HUES48 (cell line): ENCODE data around the gene MAPKAP1.

ENCODE experiments used
- H3K27ac ChIP-seq: one replicate; pipeline ENCODE4 v1.7.0; 2013; ENCODE audit warnings: low read depth, low read length, inconsistent platforms
- H3K27me3 ChIP-seq: 2 replicates; pipeline ENCODE4 v1.6.1; 2013; ENCODE audit warnings: mild to moderate bottlenecking, low read length; ENCODE audit not compliant: control insufficient read depth, insufficient read depth
- H3K36me3 ChIP-seq: 2 replicates; pipeline ENCODE4 v1.6.1; 2013; ENCODE audit warnings: low read length; ENCODE audit not compliant: control insufficient read depth, insufficient read depth
- H3K4me1 ChIP-seq: 2 replicates; pipeline ENCODE4 v1.6.1; 2013; ENCODE audit warnings: mild to moderate bottlenecking, low read length; ENCODE audit not compliant: control insufficient read depth, insufficient read depth
- H3K4me3 ChIP-seq: 2 replicates; pipeline ENCODE4 v1.5.1; 2013; ENCODE audit warnings: mild to moderate bottlenecking, low read depth, low read length
- H3K9ac ChIP-seq: 2 replicates; pipeline ENCODE4 v1.6.1; 2013; ENCODE audit warnings: mild to moderate bottlenecking, low read depth, low read length, moderate library complexity
- H3K9me3 ChIP-seq: 2 replicates; pipeline ENCODE4 v1.6.1; 2013; ENCODE audit warnings: low read length; ENCODE audit not compliant: control insufficient read depth, insufficient read depth

MAPKAP1 gene

DNA sequence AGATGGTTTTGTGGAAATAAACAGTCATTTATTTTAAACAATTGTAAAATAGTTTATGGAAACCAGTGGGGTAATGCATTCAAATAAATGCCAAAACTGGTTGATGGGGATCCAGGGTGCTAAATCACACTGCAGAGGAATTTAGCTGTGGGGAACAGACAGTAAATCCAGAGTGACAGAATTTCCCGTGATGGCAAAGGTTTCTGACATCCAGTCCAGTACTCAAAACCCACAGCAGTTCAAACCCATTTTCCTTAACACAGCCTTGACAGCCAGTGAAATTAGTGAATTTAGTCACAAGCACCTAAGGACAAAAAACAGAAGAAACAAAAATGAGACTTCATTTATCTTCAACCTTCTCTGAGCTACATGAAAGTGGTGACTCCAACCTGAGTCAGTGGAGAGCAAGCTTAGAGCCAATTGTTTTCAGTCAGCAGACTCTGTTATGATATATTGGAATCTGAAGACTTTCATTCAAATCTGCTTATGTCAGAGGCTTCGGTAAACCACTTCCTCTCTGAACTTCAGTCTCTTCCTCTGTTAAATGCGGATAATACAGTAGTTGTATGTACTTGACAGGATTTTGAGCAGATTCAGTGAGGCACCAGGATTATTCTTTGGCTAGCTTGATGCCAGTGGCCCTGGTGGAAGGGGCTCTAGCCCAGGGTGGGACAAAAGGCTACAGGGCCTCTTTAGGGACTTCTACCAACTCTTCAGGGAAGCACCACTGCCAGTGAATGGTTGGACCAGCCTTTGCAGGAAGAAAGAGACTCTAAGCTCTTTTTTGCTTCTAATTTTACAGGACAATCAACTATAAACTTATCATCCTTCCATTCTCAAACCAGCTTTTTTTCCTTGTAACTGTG is 185.3 kb downstream of the MAPKAP1 start:
- Histone ChIP-seq H3K4me1 (peaks cover 29% of the 10 kb centered on the region), H3K27me3 (no peaks in the 10 kb centered on the region), H3K27ac (no peak overlapping the region), H3K9me3 (no peaks in the 10 kb centered on the region), H3K36me3 (no peaks in the 10 kb centered on the region), H3K4me3 (no peak overlapping the region), H3K9ac (no peak overlapping the region)

DNA sequence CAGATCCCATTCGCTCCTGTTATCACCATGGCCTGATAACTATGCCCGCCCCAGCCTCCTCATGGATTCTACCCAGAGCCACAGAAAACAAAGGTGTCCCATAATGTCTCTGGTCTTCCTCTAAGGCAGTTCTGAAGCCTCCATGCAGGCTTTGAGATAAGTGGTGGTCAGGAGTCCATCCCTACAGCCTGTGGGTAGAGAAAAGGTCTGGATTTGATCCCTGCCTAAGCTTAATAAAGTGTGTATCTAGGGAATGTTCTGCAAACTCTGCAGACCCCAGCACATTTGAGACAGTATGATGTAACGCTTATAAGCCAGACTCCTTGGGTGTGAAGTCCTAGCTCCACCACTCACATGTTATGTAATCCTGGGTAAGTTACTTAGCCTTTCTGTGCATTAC is 187.3 kb downstream of the MAPKAP1 start:
- H3K36me3 ChIP-seq: no peaks in the 10 kb centered on the region
- H3K4me3 ChIP-seq: no peak overlapping the region
- H3K9me3 ChIP-seq: no peaks in the 10 kb centered on the region
- peaks cover 45% of the 10 kb centered on the region for H3K4me1 ChIP-seq
- no peaks in the 10 kb centered on the region for H3K27me3 ChIP-seq
- no peak overlapping the region for H3K27ac ChIP-seq
- H3K9ac ChIP-seq: no peak overlapping the region

DNA sequence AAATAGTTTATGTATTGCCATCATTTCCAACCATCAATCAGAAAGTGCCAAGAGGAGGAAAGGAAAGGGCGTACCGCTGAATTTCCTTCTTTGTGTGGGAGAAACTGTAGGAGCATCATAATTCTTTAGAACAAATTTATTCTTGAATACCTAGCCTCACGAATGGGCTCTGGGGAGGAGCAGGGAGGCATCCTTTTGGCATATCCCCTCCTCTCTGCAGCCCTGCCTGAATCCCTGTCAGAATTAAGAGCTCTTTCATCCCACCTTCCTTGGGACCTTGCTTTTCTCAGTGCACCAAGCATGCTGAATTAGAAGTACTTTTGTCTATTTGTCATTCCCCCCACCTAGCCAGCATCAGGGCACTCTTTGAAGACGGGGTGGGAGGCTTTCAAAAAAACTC is 189.4 kb downstream of the MAPKAP1 start:
- Histone ChIP-seq H3K9me3 (no peaks in the 10 kb centered on the region), H3K4me3 (no peak overlapping the region), H3K27me3 (no peaks in the 10 kb centered on the region), H3K9ac (no peak overlapping the region), H3K4me1 (peaks cover 44% of the 10 kb centered on the region), H3K27ac (no peak overlapping the region), H3K36me3 (no peaks in the 10 kb centered on the region)

DNA sequence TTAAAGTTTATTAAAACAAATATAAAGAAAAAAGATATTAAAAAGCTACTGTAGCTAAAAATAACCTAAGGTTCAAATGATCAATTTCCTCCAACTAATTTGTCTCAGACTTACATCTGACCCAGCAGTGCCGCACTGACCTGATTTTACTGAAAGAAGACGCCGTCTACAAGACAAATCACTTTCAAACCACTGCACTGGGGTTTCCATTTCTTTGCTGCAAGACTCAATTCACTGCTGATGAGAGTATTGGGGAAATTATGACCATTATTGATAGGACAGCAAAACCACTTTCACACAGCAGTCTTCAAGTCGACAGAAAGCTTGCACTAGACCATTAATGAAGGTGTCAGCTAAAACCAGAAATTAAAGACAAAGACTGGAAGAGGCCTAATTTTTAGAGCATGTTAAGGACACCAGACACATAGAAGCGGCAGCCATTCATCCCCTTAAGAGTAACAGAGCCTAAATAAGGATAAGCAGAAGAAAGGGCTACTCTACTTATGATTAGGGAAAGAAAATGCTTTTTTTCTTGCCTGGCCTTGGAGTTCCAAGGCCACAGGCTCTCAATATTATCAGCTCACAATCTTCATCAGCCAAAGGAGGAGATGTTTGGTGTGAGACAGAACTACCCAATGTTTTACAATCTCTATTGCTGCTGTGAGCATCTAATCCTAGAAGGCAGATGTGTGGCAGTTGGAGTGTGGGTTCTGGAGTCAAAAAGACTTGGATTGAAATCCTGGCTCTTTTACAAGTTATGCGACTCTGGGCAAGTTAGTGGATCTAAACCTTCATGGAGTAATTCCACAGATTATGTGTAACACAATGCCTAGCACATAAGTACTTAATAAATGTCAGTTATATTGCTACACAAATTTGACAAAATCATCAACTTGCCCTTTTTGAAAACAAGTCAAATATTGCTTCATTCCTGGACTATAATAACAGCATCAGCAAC is 190.7 kb downstream of the MAPKAP1 start:
- no peak overlapping the region for H3K9ac ChIP-seq

DNA sequence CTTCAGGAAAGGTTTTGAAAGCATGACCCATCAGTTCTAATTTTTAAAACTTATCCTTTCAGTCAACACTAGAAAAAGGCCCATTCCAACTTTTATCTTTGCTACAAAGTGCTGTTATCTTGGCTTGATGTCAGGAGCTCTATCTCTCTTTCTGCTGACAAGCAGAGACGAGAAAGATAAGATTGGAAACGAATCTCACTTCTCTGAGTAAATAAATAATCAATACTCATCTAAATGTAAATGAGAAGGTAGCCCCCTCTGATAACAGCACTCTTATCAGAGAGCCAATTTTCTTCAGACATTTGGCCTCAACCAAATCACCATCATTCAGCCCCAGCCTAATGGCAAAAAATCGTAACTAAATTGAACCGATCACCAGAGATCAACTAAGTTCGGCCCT is 191.7 kb downstream of the MAPKAP1 start:
- H3K27ac ChIP-seq: no peak overlapping the region
- no peaks in the 10 kb centered on the region for H3K9me3 ChIP-seq
- no peak overlapping the region for H3K9ac ChIP-seq
- H3K4me1 ChIP-seq: peaks cover 50% of the 10 kb centered on the region
- H3K4me3 ChIP-seq: no peak overlapping the region
- H3K36me3 ChIP-seq: no peaks in the 10 kb centered on the region
- no peaks in the 10 kb centered on the region for H3K27me3 ChIP-seq

More for the DNA sequence above, 190.7 kb downstream of the MAPKAP1 start:
- Histone ChIP-seq H3K27me3 (no peaks in the 10 kb centered on the region), H3K4me1 (peaks cover 50% of the 10 kb centered on the region), H3K27ac (no peak overlapping the region), H3K4me3 (no peak overlapping the region), H3K9me3 (no peaks in the 10 kb centered on the region), H3K36me3 (no peaks in the 10 kb centered on the region)

DNA sequence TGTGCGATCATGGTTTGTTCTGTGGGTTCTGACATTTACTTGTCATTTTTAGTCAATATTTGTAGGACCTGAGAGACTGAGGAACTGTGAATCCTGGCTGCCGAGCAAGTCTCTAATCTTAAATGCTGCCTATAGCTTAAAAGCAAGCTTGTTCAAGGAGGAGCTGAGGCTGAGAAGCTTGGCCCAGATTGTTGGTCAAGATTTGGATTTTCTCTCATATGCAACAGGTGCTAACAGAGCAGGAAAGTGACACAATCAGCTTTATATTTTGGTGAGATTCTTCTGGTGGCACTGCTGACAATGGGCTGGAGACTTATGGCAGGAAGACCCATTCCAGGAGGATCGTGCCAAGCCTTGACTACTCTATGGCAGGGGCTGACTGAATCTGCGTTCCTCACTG is 192.5 kb downstream of the MAPKAP1 start:
- peaks cover 50% of the 10 kb centered on the region for H3K4me1 ChIP-seq
- no peaks in the 10 kb centered on the region for H3K27me3 ChIP-seq
- no peaks in the 10 kb centered on the region for H3K36me3 ChIP-seq
- no peak overlapping the region for H3K4me3 ChIP-seq
- H3K9ac ChIP-seq: no peak overlapping the region
- no peaks in the 10 kb centered on the region for H3K9me3 ChIP-seq
- H3K27ac ChIP-seq: peak overlapping the region; percentile 26

DNA sequence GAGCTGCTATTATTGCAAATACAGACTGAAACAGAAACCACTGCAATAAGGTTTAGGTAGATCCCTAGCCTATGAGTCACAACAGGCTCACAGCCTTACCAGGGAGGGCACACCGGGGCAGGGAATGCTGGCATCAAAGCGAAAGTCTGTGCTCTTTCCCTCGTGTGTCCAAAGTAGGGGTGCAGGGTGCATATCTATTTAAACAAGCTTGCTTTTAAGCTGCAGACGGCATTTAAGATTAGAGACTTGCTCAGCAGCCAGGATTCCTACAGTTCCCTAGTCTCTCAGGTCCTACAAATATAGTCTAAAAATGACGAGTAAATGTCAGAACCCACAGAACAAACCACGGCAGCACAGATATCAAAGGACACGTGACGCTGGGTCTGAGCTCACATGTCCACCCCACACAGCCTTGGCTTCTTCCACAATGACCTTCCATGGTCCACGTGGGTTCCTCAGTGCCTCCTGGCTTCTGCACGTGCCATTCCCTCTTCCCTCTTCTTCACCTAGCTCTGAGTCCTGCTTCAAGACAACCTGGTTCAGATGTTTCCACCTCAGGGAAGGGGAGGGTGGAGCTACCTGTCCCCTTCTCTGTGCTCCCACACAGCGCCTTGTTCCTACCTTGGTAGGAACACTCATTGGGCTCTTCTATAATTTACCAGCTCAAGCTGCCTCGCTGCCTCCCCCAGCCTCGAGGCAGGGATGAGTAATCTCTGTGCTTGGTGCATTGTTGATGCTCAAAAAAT is 193.2 kb downstream of the MAPKAP1 start:
- Histone ChIP-seq H3K4me1 (peaks cover 50% of the 10 kb centered on the region), H3K27me3 (no peaks in the 10 kb centered on the region), H3K9ac (no peak overlapping the region), H3K4me3 (no peak overlapping the region), H3K36me3 (no peaks in the 10 kb centered on the region), H3K9me3 (no peaks in the 10 kb centered on the region), H3K27ac (peak overlapping the region; percentile 11)

DNA sequence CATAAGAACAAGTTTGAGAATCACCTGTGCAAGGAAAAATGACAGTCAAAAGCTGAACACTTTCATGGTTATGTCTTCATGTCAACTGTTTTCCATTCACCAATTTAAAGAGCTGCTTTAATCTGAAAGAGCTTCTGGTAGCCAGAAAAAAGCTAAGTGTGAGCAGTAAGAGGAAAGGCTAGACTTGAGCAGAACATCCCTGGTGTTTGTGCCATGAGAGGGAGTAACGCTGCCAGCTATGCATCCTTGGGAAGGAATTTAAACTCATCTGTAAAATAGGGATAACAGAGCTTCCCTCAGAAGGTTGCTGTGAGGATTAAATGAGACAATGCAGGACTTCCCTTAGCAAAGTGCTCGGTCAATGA is 193.7 kb downstream of the MAPKAP1 start:
- Histone ChIP-seq H3K4me3 (no peak overlapping the region), H3K9me3 (no peaks in the 10 kb centered on the region), H3K4me1 (peaks cover 50% of the 10 kb centered on the region), H3K27me3 (no peaks in the 10 kb centered on the region), H3K36me3 (no peaks in the 10 kb centered on the region), H3K9ac (no peak overlapping the region), H3K27ac (peak overlapping the region; percentile 11)

DNA sequence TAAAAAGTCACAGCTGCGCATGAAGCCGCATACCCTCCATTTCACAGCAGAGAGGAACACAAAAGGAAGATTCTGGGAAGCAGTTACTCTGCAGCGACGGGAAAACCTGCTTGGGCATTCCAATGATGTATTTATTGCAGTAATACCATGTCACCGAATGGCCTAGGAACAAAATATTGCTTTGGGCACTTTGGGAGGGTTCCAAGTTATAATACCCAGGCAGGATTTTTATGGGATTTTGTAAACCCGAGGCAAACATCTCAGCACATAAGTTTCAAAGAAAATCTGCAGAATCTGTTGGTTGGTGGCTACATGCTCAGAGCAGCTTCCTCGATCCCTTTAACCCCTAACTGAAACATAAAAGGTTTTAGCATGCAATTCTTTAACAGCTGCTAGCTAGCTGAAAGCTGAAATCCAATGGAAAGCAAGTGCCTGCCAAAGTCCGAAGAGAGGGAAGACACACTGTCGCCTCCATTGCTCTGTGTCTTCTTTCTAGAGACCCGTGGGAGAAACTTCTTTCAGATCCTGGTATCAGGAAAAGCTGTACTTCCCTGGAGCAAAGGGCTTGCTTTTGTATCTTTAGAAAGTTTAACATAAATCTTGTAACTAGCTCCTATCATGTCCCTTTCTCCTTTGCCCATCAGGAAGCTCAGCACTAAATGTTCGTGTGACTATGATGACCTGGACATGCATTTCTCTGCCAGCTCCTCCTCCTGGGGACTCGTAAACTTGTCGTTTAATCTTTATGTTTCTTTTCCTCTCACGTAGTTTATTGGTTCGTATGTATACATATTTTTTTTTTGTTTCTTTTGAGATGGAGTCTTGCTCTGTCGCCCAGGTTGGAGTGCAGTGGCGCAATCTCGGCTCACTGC is 195.0 kb downstream of the MAPKAP1 start:
- Histone ChIP-seq H3K4me3 (no peak overlapping the region), H3K27me3 (no peaks in the 10 kb centered on the region), H3K36me3 (no peaks in the 10 kb centered on the region), H3K9ac (no peak overlapping the region), H3K9me3 (no peaks in the 10 kb centered on the region), H3K27ac (no peak overlapping the region), H3K4me1 (peaks cover 44% of the 10 kb centered on the region)

DNA sequence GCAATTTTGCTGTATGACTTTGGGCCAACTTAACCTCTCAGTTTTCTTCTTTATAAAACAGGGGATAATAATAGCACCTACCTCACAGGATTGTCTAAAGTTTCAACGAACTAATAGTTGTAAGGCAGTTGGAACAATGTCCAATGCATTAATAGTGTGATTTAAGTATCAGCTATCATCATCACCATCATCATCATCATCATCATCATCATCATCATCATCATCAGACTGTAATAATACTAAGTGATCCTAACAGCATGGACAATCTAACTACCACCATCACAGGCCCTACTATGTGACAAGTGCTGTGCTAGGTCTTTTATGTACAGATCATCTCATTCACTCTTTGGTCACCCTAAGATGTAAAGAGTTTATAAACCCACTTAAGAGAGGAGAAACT is 196.0 kb downstream of the MAPKAP1 start:
- Histone ChIP-seq H3K9ac (no peak overlapping the region), H3K27me3 (no peaks in the 10 kb centered on the region)

More for the DNA sequence above, 196.0 kb downstream of the MAPKAP1 start:
- Histone ChIP-seq H3K4me3 (no peak overlapping the region), H3K36me3 (no peaks in the 10 kb centered on the region), H3K27ac (no peak overlapping the region), H3K9me3 (no peaks in the 10 kb centered on the region), H3K4me1 (peaks cover 45% of the 10 kb centered on the region)
